Measurements from ENCODE around the gene DOK5.
"Not testable (repeated sequence)": the region's sequence is repeated elsewhere in the genome, so short reads cannot be mapped to it uniquely, and the experiment has no call there.

DOK5 gene

GRCh38 chr20:54475334-54476168 lies at the start of gene DOK5:
TSS of gene DOK5 (plus strand) at chr20:54475593. CDS start at chr20:54475947, 354 bp downstream.
- no peak for TF ChIP-seq CTCF (IDR thresholded peaks at IDR 0.05; ENCODE audit: extremely low read depth, missing control alignments)
- no peak for DNase-seq (ENCODE audit: low spot score)

DNA sequence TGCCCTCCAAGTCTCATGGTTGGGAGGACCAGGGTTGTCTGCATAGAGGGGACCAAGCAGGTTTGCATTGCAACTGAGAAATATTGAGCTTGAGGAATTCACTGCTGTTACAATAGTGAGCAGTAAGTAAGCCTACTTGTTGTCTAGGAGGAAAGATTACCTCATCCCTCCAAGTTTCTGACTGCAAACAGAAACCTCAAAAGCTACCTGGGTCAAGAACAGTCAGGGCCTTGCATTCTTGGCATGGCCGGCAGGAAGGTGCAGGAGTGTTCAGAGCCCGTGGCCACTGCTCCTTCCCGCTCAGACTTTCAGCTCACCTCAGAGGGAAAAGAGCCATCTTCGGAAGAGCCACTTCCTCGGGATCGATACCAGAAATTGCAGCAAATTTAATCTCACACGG lies 46.0 kb upstream of the DOK5 start:
- DNase-seq (ENCODE audit: low spot score) = no peak
- no peak for TF ChIP-seq CTCF (IDR thresholded peaks at IDR 0.05; ENCODE audit: extremely low read depth, missing control alignments)

DNA sequence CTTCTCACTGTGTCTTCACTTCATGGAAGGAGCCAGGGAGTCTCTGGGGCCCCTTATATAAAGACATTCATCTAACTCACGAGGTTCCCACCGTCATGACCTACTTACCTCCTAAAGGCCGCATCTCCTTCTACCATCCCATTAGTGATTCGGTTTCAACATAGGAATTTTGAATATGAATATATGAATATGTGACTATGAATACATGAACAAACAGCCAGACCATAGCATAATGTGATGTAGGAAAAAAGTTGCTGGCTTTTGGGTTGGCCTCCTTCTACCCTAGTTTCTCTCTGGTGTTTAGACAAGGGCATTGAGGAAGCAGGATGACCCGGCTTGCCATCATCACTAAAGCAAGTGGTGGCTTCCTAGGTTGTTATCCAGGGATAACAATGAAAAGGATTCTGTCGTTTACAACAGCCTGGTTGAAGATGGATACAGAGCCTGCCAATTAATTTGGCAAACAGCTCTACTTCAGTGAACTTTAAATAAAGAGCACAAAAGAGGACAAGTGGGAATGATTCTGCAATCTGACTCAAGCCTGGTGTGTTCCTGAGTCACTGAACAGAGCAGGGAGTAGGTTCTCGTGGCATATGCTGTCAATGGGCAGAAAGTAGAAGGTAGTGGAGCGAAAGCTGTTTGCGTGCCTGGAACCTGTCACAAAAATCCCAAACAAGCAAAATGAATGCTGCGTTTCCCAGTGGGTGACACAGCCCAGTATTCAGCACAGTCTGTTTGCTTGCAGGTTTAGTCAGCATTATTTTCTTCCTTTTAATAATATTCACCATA lies 44.0 kb upstream of the DOK5 start:
- no peak for TF ChIP-seq CTCF (IDR thresholded peaks at IDR 0.05; ENCODE audit: extremely low read depth, missing control alignments)
- DNase-seq (ENCODE audit: low spot score) = no peak

DNA sequence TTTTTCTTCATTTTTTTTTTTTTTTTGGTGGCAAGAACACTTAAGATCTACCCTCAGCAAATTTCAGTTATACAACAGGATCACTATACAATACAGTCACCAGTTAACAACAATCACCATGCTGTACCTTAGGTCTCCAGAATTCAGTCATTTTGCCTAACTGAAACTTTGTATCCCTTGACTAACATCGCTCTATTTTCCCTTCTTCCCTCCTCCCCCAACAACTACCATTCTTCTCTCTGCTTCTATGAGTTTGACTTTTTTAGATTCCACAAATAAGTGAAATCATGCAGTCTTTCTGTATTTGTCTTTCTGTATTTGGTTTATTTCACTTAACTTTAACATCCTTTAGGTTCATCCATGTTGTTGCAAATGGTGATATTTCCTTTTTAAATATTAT lies 42.4 kb upstream of the DOK5 start:
- DNase-seq (ENCODE audit: low spot score) = no peak
- no peak for TF ChIP-seq CTCF (IDR thresholded peaks at IDR 0.05; ENCODE audit: extremely low read depth, missing control alignments)

GRCh38 chr20:54433636-54434035 lies 41.8 kb upstream of the DOK5 start:
- DNase-seq (ENCODE audit: low spot score) = no peak
- no peak for TF ChIP-seq CTCF (IDR thresholded peaks at IDR 0.05; ENCODE audit: extremely low read depth, missing control alignments)

- DNase-seq (ENCODE audit: low spot score) = no peak
- TF ChIP-seq CTCF (IDR thresholded peaks at IDR 0.05; ENCODE audit: extremely low read depth, missing control alignments) = no peak
Observed at GRCh38 chr20:54434196-54434595, 41.2 kb upstream of the DOK5 start.

DNA sequence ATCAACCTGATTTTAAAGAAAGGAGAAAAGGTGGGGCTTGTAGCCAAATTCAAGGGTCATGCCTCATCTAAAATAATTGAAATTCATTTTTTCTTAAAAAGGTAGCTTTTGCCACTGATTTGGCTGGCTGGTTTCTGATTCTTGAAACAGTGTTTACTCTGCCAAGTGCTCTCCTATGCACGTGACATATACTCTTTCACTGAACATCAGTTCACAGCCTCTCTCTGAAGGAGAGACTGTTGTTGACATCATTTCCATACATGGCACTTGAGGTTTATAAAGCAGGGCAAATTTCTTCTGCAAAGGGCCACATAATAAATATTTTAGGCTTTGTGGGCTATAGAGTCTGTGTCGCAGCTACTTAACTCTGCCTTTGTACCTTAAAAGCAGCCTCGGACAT lies 40.4 kb upstream of the DOK5 start:
- DNase-seq (ENCODE audit: low spot score) = no peak

DNA sequence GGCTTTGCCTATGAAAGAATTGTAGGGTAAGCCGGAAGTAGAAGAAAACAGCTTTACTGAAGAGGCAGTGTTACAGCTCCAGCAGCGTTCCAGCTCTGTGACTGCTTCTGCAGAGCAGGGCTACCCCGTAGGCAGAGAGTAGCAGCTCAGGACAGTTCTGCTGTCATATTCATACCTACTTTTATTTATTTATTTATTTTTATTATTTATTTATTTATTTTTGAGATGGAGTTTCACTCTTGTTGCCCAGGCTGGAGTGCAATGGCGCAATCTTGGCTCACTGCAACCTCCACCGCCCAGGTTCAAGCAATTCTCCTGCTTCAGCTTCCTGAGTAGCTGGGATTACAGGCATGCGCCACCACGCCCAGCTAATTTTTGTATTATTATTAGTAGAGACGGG lies 39.0 kb upstream of the DOK5 start:
- DNase-seq (ENCODE audit: low spot score) = not testable (repeated sequence)

More for the DNA sequence above, 40.4 kb upstream of the DOK5 start:
- TF ChIP-seq CTCF (IDR thresholded peaks at IDR 0.05; ENCODE audit: extremely low read depth, missing control alignments) = no peak

Data from GM20000 (cell line).